Activated CD4-positive, alpha-beta T cell treated with anti-CD3 and anti-CD28 coated beads, Interleukin-2, amount 50 U/mL, for 4 hours (primary cell): ENCODE measurements around the gene VWF.
"Not testable (repeated sequence)": the region's sequence is repeated elsewhere in the genome, so short reads cannot be mapped to it uniquely, and the experiment has no call there.

Experiments used
- DNase-seq, 2 experiments: peaks; one replicate each; pipeline ENCODE4 v3.0.0-alpha.2; 2020

VWF gene

DNA sequence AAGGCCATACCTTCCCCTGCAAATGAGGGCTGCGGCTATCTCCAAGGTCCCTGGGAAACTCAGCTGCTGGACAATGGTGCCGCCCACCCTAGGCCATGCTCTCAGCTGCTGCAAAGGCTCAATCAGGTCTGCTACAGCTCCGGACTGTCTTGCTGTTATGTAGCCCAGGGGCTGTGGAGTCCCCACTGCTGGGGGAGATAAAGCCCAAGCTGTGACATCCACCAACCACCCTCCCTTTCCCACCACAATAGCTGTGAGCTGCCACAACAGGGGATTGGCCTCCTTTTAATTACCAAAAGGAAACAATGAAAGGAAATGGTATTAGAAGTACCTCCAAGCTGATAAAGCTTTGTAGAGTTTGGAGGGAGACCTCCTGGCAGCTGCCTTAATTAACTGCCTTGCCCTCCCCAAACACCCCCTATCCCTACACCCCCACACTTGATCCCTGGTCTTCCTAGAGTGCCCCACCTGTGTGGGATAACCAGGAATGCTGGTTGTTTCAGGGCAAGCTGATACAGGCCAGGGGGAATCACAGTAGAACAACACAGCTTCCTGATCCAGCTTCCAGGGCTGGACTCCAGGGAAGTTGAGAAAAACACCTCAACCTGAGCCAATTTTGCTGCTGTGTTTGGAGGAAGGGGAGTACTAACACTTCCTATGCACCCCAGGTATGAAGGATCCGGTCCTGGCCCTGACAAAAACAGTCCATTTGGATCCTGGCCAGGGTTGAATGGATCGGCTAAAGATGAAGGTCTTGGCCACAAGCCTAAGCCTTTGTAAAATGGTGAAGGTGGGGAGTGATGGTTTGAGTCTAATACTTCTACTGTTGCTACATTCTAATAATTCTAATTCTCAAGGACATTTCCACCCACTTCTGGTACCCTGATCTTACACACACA is at the start of gene VWF:
TSS of gene VWF (minus strand) at position 260 of the 899 bp plus-strand sequence. CDS start 1,474 bp downstream, outside the sequence.
- DNase-seq, result no peak

- no peak for DNase-seq
These were observed 48.4 kb upstream of the VWF start for GRCh38 chr12:6172862-6173261.

- no peak for DNase-seq
These were observed 47.6 kb upstream of the VWF start for GRCh38 chr12:6172086-6172485.

DNA sequence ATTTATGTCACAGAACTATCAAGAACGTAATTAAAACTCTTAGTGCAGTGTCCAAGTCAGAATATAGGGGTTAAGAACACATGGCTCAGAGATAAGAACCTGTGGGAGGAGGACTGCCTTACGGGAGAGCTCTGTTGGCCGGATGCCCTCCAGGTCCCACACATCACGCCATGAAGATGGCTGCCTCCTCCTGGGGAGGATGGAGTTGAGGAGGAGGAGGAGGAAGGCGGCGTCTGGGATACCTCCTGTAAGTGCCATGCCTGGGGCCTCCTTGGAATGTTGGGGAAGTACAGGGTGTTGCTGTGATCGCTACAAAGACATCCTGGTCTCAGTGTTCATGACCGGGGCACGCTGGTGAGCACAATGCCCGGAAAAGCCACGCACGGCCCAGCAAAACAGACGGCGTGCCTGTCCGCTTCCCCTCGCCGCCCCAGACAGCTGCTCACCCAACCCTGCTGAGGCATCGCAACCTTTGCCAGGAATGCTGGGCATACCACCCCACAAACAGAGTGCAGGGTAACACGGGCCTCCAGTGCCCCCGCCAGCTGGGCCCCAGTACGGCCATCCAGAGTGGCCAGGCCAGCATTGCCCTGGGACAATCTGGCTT is 47.0 kb upstream of the VWF start:
- no peak for DNase-seq

DNA sequence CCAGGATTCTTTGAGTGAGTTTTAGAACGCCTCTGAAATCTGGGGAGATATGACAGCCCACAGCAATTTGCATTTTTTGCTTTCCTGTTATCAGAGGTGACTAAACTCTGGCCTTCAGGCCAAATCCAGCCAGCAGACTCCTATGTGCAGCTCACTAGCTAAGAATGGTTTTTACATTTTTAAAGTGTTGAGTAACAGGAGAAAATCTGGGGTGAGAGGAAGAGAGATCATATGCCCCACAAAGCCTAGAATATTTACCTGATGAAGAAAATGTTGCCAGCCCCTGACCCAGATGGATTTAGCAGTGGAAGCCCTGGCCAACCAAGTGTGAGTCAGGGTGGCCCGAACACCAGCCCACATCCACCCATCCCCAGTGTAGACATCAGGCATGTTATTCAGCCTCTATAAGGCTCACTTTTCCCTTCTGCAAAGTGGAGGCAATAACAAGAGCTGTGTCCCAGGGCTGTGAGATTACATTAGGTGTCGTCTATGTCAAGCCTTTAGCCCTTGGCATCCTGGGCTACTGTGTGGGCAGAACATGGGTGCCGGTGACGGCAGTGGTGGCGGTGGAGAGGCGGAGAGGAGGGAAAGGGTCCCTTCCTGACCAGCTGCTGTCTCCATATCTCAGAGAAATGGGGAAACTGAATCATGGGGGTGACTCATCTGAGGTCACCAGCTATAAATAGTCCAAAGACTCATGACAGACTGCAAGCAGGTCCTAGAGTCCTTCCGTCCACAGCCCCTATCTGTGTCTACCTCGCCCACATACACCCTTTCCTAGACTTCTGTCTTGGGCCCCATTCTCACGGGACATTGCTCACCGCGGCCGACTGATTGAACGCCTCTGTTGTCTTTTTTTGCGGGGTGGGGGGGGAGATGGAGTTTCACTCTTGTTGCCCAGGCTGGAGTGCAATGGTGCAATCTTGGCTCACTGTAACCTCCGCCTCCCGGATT is 43.1 kb upstream of the VWF start:
- peak; percentile 9 to 27 for DNase-seq

DNA sequence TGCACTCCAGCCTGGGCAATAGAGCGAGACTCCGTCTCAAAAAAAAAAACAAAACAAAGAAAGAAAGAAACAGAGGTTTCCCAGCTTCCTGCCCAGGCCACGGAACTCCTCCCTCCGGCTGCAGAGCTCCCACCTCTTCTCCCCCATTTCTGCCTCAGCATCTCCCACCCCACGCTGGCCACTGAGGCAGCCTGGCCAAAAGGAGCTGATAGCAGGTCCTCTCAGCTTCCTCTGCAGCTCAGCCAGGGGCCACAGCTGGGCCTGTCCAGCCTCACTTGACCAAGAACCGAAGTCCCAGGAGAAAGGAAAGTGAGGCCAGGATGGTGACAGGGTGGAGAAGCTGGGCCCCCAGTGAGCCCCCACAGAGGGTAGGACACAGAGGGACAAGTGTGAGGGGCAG is 42.3 kb upstream of the VWF start:
- DNase-seq, result no peak

GRCh38 chr12:6165395-6165794 is 40.9 kb upstream of the VWF start:
- no peak for DNase-seq

DNA sequence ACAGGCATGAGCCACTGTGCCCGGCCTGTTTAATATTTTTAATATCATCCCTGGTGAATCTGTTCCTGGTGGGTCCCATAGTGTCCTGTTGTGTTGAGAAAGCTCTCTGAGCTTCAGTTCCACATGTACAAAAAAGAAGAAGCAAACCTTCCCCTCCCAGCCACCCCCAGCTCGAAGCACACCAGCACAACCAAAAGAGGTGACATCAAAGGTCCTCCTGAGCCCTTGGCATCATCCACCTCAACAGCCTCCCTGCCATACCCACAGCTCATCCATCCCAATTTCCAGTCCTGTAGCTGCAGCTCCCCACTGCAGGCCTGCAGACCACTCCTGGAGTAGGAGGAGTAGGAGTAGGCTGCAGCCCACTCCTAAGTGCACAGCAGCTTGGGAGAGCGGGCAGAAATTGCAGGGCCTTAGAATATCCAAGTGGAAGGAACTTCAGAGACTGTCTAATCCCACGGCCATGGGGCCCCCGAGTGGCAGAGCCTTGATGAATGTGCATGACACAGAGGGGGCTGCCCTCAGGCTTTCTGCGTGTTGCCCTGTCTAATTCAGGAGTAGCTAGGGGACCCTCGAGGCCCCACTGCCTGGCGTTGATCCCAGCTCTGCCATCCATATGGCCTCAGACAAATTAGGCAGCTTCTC is 39.1 kb upstream of the VWF start:
- DNase-seq, result no peak

DNA sequence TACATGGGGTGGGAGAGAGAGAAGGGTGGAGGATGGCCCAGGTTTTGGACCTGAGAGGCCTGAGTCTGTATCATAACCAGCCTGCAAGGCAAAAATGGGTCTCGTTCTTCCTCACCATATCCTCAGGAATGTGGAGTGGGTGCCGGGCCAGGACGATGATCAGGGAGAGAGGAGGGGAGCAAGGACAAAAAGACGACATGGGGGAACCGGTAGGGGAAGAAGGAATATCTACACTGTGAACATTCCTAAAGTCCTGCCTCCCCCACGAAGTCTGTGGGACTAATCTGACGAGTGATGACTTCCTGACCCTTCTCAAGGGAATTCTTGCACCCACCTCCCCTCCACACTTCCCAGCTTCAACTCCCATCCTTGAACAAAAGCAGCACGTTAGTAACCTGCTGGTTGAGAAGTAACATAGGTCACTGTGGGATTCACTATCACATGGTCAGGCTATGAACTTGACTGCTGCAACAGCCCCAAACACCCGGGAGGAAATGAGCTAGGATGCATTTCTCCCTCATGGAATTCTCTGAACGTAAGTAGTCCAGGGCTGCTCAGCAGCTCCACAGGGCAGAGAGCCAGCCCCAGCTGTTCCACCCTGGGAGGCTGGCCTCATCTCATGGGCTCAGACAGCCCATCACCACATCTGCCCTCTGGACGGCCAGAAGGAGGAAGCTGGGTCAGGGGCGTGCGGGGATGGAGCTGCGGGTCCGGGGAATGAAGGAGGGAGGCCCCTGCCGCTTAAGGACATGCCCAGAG is 36.8 kb upstream of the VWF start:
- no peak for DNase-seq

DNA sequence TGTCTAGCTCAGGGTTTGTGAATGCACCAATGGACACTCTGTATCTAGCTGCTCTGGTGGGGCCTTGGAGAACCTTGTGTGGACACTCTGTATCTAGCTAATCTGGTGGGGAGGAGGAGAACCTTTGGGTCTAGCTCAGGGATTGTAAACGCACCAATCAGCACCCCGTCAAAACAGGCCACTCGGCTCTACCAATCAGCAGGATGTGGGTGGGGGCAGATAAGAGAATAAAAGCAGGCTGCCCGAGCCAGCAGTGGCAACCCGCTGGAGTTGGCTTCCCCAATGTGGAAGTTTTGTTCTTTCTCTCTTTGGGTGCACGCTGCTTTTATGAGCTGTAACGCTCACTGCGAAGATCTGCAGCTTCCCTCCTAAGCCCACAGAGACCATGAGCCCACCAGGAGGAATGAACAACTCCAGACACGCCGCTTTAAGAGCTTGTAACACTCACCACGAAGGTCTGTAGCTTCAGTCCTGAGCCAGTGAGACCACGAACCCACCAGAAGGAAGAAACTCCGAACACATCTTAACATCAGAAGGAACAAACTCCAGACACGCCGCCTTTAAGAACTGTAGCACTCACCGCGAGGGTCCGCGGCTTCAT is 35.7 kb upstream of the VWF start:
- DNase-seq, result not testable (repeated sequence)

- not testable (repeated sequence) for DNase-seq
These were observed 34.9 kb upstream of the VWF start for GRCh38 chr12:6159166-6160011.

DNA sequence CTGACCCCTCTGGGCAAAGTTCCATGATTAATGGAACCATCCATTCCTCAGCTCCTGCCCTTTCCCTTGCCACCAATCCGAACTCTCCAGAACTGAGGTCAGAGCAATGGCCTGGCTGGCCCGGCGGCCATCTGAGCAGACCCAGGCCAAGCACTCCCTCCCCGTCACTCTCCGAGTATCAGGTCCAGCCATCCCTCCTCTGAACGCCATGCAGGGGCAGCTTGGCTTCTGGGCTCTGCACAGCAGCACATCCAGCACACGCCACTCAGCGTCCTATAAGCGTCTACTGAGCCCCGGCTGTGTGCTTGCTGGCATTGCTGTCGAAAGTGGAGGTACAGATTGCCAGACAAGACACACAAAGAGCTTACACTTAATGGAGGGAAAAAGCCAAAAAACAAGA is 34.3 kb upstream of the VWF start:
- no peak for DNase-seq

- DNase-seq, result no peak
These were observed 33.8 kb upstream of the VWF start for GRCh38 chr12:6158255-6158654.

GRCh38 chr12:6157482-6157881 is 33.0 kb upstream of the VWF start:
- DNase-seq, result no peak

- no peak for DNase-seq
These were observed 30.4 kb upstream of the VWF start for GRCh38 chr12:6154730-6155459.

DNA sequence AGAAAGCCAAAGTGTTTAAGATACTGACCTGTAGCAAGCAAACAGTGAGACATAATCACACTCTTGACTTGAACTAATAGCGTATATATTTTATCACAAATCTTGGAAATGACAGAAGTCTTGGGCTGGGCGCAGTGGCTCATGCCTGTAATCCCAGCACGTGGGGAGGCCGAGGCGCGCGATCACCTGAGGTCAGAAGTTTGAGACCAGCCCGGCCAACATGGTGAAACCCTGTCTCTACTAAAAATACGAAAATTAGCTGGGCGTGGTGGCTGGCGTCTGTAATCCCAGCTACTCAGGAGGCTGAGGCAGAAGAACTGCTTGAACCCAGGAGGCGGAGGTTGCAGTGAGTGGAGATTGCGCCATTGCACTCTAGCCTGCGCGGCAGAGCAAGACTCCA is 24.3 kb upstream of the VWF start:
- DNase-seq, result not testable (repeated sequence)

GRCh38 chr12:6148061-6148460 is 23.6 kb upstream of the VWF start:
- DNase-seq, result no peak

GRCh38 chr12:6146951-6147350 is 22.5 kb upstream of the VWF start:
- no peak for DNase-seq

DNA sequence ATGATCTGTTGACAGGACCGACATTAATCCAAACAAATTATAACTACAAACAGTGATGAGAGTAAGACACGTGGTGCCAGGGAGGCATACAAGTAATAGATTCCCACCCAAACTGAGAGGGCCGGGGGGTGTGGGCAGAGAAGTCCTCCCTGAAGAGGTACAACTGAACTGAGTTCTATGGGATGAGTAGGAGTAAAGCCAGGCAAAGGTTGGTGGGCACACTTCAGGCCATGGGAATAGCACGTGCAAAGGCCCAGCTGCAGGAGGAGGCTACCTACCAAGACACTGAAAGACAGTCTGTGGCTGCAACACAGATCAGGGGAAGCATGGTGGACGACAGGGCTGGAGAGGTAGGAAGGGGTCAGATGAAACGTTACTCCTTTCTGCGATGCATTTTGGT is 22.0 kb upstream of the VWF start:
- DNase-seq, result no peak

DNA sequence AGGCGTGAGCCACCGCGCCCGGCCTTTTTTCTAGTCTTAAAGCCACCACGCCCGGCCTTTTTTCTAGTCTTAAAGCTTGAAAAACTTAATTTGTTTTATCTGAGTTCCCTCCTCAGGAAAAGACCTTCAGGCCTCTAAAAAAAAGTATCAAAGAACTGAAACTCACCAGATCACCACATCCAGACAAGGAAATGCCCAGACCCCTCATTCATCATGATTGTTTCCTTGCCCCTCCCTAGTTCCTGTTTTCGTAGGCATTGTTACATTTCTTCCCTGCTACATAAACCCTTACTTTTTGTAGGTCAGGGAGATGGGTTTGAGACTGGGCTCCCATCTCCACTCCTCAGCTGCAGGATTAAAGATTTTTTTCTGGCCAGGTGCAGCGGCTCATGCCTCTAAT is 21.1 kb upstream of the VWF start:
- DNase-seq, result no peak
